WTC11 (cell line): Measurements from ENCODE around the gene KRT12. TPM values are rescaled to one million over a fixed set of nuclear protein-coding genes. Genes with fewer than 3 reads are reported as not detected.

Source experiments
- ATAC-seq: fragments of 200-7000 bp; cut with Tn5 transposase; 2 replicates; pipeline ENCODE4 v1.10.0; 2021; ENCODE audit warnings: mild to moderate bottlenecking, moderate library complexity
- CTCF ChIA-PET: fragments of 300-600 bp; sonication (Branson Sonifier 250); formaldehyde crosslinking; loops from one replicate; lab custom pipeline; 2021; ENCODE audit warnings: antibody characterized with exemption; lab: Charles Lee
- POLR2A ChIA-PET: fragments of 350-600 bp; sonication (Branson Sonifier 250); formaldehyde crosslinking; loops from one replicate; lab custom pipeline; 2021; ENCODE audit warnings: antibody characterized with exemption; lab: Charles Lee
- DNase-seq: peaks from one replicate; pipeline ENCODE4 v3.0.0; 2021; ENCODE audit warnings: low spot score
- H3K27ac Mint-ChIP-seq: 2 replicates; pipeline ENCODE4 v1.8.0; 2021; ENCODE audit warnings: mixed read lengths
- H3K27me3 Mint-ChIP-seq: 2 replicates; pipeline ENCODE4 v1.8.0; 2021; ENCODE audit warnings: low read depth, mild to moderate bottlenecking, moderate library complexity, mixed read lengths
- H3K36me3 Mint-ChIP-seq: 2 replicates; pipeline ENCODE4 v1.8.0; 2021; ENCODE audit warnings: mixed read lengths
- H3K4me1 Mint-ChIP-seq: 2 replicates; pipeline ENCODE4 v1.8.0; 2022; ENCODE audit warnings: mixed read lengths
- H3K4me3 Mint-ChIP-seq: 2 replicates; pipeline ENCODE4 v1.8.0; 2021; ENCODE audit warnings: mild to moderate bottlenecking, moderate library complexity, mixed read lengths
- H3K9me3 Mint-ChIP-seq: 2 replicates; pipeline ENCODE4 v1.8.0; 2021; ENCODE audit warnings: mixed read lengths
- IRF2 ChIP-seq: sonication (generic); formaldehyde crosslinking; IDR thresholded peaks from 2 replicates; pipeline ENCODE4 v1.8.0; 2022; ENCODE audit warnings: low read depth, missing genetic modification reagents, borderline replicate concordance
- MYBL2 ChIP-seq: sonication (generic); formaldehyde crosslinking; IDR thresholded peaks from 2 replicates; pipeline ENCODE4 v1.8.1; 2023; ENCODE audit warnings: mild to moderate bottlenecking, moderate library complexity, missing genetic modification reagents
- SMAD4 ChIP-seq: sonication (generic); formaldehyde crosslinking; IDR thresholded peaks from 2 replicates; pipeline ENCODE4 v1.8.0; 2022; ENCODE audit warnings: mild to moderate bottlenecking, missing genetic modification reagents
- total RNA-seq: library from RNA; stranded (reverse); gene quantifications from 3 replicates; pipeline ENCODE4 v1.2.3, GENCODE V29; 2021
- TF ChIP-seq, protein P1 (sequence below): sonication (generic); formaldehyde crosslinking; IDR thresholded peaks from 2 replicates; pipeline ENCODE4 v1.8.0; 2022; ENCODE audit warnings: missing genetic modification reagents
- TF ChIP-seq, protein P2 (sequence below): fragments of 250-450 bp; sonication (Bioruptor Pico); IDR thresholded peaks from 2 replicates; pipeline ENCODE4 v1.9.0; 2021; ENCODE audit warnings: mild to moderate bottlenecking
- TF ChIP-seq, protein P3 (sequence below): sonication (generic); formaldehyde crosslinking; IDR thresholded peaks from 2 replicates; pipeline ENCODE4 v1.8.1; 2023; ENCODE audit warnings: mild to moderate bottlenecking, missing genetic modification reagents, borderline replicate concordance
- TF ChIP-seq, protein P4 (sequence below): fragments of 250-450 bp; sonication (Bioruptor Pico); IDR thresholded peaks from 2 replicates; pipeline ENCODE4 v2.1.2; 2022; ENCODE audit warnings: mild to moderate bottlenecking, moderate library complexity
- TF ChIP-seq, protein P5 (sequence below): sonication (generic); formaldehyde crosslinking; IDR thresholded peaks from 2 replicates; pipeline ENCODE4 v1.8.1; 2022; ENCODE audit warnings: missing genetic modification reagents, borderline replicate concordance
- TF ChIP-seq, protein P6 (sequence below): fragments of 250-450 bp; sonication (Bioruptor Pico); IDR thresholded peaks from 2 replicates; pipeline ENCODE4 v1.8.0; 2021; ENCODE audit warnings: mild to moderate bottlenecking

KRT12 gene
- total RNA-seq, 1 experiment from 2014 or later = not detected

DNA sequence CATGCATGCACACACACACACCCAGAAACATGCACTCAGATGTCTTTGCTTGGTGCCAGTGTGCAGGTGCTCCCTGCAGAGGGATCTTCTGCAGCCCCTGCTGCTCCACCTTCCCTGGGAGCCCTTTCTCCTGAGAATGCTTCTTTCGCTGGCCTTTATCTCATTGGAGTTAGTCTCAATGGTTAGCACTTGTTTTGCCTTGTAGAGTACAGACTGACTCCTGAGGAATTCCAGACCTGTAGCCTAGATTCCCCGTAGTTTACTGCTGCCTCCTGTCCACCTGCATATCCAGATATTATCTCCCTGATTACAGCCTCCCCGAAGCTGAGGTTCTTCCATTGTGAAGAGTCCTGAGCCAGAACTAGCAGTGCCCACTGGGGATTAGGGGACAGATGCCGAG is 3.1 kb upstream of the KRT12 start (continued):
- TF ChIP-seq, protein P1, sequence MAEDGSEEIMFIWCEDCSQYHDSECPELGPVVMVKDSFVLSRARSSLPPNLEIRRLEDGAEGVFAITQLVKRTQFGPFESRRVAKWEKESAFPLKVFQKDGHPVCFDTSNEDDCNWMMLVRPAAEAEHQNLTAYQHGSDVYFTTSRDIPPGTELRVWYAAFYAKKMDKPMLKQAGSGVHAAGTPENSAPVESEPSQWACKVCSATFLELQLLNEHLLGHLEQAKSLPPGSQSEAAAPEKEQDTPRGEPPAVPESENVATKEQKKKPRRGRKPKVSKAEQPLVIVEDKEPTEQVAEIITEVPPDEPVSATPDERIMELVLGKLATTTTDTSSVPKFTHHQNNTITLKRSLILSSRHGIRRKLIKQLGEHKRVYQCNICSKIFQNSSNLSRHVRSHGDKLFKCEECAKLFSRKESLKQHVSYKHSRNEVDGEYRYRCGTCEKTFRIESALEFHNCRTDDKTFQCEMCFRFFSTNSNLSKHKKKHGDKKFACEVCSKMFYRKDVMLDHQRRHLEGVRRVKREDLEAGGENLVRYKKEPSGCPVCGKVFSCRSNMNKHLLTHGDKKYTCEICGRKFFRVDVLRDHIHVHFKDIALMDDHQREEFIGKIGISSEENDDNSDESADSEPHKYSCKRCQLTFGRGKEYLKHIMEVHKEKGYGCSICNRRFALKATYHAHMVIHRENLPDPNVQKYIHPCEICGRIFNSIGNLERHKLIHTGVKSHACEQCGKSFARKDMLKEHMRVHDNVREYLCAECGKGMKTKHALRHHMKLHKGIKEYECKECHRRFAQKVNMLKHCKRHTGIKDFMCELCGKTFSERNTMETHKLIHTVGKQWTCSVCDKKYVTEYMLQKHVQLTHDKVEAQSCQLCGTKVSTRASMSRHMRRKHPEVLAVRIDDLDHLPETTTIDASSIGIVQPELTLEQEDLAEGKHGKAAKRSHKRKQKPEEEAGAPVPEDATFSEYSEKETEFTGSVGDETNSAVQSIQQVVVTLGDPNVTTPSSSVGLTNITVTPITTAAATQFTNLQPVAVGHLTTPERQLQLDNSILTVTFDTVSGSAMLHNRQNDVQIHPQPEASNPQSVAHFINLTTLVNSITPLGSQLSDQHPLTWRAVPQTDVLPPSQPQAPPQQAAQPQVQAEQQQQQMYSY = no peak
- TF ChIP-seq MYBL2 = no peak
- TF ChIP-seq, protein P2, sequence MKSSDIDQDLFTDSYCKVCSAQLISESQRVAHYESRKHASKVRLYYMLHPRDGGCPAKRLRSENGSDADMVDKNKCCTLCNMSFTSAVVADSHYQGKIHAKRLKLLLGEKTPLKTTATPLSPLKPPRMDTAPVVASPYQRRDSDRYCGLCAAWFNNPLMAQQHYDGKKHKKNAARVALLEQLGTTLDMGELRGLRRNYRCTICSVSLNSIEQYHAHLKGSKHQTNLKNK (CRISPR knock-in tag) = no peak

DNA sequence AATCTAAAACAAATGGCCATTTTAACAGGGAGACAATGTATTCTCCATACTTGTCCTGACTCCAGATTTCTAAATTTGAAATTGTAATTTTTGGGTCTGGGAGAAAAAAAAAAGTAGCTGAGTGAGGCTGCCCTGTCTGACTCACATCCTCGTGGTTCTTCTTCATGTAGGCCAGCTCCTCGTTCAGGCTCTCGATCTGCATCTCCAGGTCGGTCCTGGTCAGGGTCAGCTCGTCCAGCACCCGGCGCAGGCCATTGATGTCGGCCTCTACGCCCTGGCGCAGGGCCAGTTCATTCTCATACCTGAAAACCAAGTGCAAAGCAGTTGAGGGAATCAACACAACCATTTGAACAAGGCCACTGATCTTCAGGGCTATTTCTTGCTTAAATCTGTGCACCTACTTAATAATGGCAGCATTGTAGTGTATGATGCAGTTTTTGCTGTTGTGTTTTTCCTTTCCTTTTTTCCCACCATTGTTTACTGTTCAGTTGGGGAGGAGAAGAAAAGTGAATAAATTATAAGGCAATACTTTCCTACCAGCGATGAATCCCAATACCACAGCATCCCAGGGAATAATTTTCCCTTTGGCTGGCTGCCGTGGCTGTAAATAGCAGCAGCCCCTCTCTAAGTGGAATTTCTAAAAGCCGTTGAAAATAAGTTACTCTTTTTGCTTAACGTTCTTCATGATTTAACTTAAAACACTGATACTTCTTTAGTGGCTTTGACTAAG is 2.2 kb downstream of the KRT12 start:
- POLR2A ChIA-PET = no interaction called here
- no peak overlapping the region for H3K27ac Mint-ChIP-seq
- ATAC-seq (no peak), DNase-seq (no peak)
- H3K36me3 Mint-ChIP-seq = no peaks in the 10 kb centered on the region
- CTCF ChIA-PET = no interaction called here
- H3K27me3 Mint-ChIP-seq = peaks cover 2% of the 10 kb centered on the region
- no peaks in the 10 kb centered on the region for H3K9me3 Mint-ChIP-seq
- TF ChIP-seq, protein P3, sequence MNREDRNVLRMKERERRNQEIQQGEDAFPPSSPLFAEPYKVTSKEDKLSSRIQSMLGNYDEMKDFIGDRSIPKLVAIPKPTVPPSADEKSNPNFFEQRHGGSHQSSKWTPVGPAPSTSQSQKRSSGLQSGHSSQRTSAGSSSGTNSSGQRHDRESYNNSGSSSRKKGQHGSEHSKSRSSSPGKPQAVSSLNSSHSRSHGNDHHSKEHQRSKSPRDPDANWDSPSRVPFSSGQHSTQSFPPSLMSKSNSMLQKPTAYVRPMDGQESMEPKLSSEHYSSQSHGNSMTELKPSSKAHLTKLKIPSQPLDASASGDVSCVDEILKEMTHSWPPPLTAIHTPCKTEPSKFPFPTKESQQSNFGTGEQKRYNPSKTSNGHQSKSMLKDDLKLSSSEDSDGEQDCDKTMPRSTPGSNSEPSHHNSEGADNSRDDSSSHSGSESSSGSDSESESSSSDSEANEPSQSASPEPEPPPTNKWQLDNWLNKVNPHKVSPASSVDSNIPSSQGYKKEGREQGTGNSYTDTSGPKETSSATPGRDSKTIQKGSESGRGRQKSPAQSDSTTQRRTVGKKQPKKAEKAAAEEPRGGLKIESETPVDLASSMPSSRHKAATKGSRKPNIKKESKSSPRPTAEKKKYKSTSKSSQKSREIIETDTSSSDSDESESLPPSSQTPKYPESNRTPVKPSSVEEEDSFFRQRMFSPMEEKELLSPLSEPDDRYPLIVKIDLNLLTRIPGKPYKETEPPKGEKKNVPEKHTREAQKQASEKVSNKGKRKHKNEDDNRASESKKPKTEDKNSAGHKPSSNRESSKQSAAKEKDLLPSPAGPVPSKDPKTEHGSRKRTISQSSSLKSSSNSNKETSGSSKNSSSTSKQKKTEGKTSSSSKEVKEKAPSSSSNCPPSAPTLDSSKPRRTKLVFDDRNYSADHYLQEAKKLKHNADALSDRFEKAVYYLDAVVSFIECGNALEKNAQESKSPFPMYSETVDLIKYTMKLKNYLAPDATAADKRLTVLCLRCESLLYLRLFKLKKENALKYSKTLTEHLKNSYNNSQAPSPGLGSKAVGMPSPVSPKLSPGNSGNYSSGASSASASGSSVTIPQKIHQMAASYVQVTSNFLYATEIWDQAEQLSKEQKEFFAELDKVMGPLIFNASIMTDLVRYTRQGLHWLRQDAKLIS (CRISPR knock-in tag) = no peak
- TF ChIP-seq, protein P1 = no peak
- TF ChIP-seq, protein P4, sequence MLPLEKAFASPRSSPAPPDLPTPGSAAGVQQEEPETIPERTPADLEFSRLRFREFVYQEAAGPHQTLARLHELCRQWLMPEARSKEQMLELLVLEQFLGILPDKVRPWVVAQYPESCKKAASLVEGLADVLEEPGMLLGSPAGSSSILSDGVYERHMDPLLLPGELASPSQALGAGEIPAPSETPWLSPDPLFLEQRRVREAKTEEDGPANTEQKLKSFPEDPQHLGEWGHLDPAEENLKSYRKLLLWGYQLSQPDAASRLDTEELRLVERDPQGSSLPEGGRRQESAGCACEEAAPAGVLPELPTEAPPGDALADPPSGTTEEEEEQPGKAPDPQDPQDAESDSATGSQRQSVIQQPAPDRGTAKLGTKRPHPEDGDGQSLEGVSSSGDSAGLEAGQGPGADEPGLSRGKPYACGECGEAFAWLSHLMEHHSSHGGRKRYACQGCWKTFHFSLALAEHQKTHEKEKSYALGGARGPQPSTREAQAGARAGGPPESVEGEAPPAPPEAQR (CRISPR knock-in tag) = no peak
- TF ChIP-seq, protein P5, sequence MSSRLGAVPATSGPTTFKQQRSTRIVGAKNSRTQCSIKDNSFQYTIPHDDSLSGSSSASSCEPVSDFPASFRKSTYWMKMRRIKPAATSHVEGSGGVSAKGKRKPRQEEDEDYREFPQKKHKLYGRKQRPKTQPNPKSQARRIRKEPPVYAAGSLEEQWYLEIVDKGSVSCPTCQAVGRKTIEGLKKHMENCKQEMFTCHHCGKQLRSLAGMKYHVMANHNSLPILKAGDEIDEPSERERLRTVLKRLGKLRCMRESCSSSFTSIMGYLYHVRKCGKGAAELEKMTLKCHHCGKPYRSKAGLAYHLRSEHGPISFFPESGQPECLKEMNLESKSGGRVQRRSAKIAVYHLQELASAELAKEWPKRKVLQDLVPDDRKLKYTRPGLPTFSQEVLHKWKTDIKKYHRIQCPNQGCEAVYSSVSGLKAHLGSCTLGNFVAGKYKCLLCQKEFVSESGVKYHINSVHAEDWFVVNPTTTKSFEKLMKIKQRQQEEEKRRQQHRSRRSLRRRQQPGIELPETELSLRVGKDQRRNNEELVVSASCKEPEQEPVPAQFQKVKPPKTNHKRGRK (CRISPR knock-in tag) = no peak
- TF ChIP-seq, protein P6, sequence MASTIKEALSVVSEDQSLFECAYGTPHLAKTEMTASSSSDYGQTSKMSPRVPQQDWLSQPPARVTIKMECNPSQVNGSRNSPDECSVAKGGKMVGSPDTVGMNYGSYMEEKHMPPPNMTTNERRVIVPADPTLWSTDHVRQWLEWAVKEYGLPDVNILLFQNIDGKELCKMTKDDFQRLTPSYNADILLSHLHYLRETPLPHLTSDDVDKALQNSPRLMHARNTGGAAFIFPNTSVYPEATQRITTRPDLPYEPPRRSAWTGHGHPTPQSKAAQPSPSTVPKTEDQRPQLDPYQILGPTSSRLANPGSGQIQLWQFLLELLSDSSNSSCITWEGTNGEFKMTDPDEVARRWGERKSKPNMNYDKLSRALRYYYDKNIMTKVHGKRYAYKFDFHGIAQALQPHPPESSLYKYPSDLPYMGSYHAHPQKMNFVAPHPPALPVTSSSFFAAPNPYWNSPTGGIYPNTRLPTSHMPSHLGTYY (CRISPR knock-in tag) = no peak
- no peak for TF ChIP-seq SMAD4 (CRISPR knock-in tag)
- no peak for TF ChIP-seq IRF2 (CRISPR knock-in tag)
- H3K4me3 Mint-ChIP-seq = no peak overlapping the region
- H3K4me1 Mint-ChIP-seq = peaks cover 5% of the 10 kb centered on the region
